Measurements from ENCODE around the gene PLEKHG1. TPM values are rescaled to one million over a fixed set of nuclear protein-coding genes. Genes with fewer than 3 reads are reported as not detected.

Gene PLEKHG1
- total and polyA plus RNA-seq, 9 donors: 5.3 to 74.0 (median 11.9) TPM

- intact Hi-C loops (cut with DNase I): no loop called here
- Histone ChIP-seq H3K36me3 (no peaks in the 10 kb centered on the region), H3K27me3 (no peaks in the 10 kb centered on the region), H3K4me1 (ENCODE audit: insufficient read depth) (peaks cover 13% of the 10 kb centered on the region), H3K9me3 (no peaks in the 10 kb centered on the region), H3K27ac (no peak overlapping the region), H3K4me3 (no peak overlapping the region)
- TF ChIP-seq, protein P1, sequence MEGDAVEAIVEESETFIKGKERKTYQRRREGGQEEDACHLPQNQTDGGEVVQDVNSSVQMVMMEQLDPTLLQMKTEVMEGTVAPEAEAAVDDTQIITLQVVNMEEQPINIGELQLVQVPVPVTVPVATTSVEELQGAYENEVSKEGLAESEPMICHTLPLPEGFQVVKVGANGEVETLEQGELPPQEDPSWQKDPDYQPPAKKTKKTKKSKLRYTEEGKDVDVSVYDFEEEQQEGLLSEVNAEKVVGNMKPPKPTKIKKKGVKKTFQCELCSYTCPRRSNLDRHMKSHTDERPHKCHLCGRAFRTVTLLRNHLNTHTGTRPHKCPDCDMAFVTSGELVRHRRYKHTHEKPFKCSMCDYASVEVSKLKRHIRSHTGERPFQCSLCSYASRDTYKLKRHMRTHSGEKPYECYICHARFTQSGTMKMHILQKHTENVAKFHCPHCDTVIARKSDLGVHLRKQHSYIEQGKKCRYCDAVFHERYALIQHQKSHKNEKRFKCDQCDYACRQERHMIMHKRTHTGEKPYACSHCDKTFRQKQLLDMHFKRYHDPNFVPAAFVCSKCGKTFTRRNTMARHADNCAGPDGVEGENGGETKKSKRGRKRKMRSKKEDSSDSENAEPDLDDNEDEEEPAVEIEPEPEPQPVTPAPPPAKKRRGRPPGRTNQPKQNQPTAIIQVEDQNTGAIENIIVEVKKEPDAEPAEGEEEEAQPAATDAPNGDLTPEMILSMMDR (IDR thresholded peaks at IDR 0.05): no peak
- no peak for TF ChIP-seq POLR2A (IDR thresholded peaks at IDR 0.05)
- TF ChIP-seq EP300 (IDR thresholded peaks at IDR 0.05): no peak
- DNase-seq: no peak
- 18 to 24% (median 23%) methylated on average over 5 of the region's 5 CpGs for WGBS, 3 donors
Observed at GRCh38 chr6:150606647-150607328, 7.1 kb downstream of the PLEKHG1 start.

GRCh38 chr6:150607329-150607650, 7.6 kb downstream of the PLEKHG1 start:
- H3K9me3 ChIP-seq: no peaks in the 10 kb centered on the region
- intact Hi-C loops (cut with DNase I): no loop called here
- no peak for DNase-seq
- WGBS, 3 donors: 32 to 51% (median 45%) methylated on average over 3 of the region's 3 CpGs
- no peaks in the 10 kb centered on the region for H3K27me3 ChIP-seq
- H3K4me1 ChIP-seq (ENCODE audit: insufficient read depth): peaks cover 13% of the 10 kb centered on the region
- TF ChIP-seq POLR2A (IDR thresholded peaks at IDR 0.05) (no peak), EP300 (IDR thresholded peaks at IDR 0.05) (no peak)
- TF ChIP-seq, protein P1 (IDR thresholded peaks at IDR 0.05): no peak
- H3K27ac ChIP-seq: no peak overlapping the region
- H3K4me3 ChIP-seq: no peak overlapping the region
- H3K36me3 ChIP-seq: no peaks in the 10 kb centered on the region

DNA sequence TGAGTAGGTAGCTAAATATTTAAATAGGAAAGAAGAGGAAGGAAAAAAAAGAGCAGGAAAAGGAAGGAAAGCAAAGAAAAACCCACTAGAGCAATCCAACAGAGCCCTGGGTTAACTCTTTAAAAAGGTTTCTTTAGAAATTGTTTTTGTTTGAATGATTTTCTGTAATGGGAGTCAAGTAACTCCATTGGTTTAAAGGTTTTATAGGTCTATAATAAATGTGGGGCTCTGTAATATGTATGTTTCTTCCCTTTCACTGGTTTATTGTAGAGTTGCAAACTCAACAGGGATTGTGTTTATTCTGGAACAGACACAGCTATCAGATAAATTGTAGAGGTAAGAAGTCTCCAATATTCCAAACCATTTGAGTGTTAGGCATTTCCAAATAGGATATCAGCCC, 10.9 kb downstream of the PLEKHG1 start:
- H3K27ac ChIP-seq: no peak overlapping the region
- H3K27me3 ChIP-seq: no peaks in the 10 kb centered on the region
- H3K4me1 ChIP-seq (ENCODE audit: insufficient read depth): peaks cover 13% of the 10 kb centered on the region
- TF ChIP-seq EP300 (IDR thresholded peaks at IDR 0.05): no peak
- TF ChIP-seq, protein P1 (IDR thresholded peaks at IDR 0.05): no peak
- no peaks in the 10 kb centered on the region for H3K36me3 ChIP-seq
- H3K9me3 ChIP-seq: no peaks in the 10 kb centered on the region
- no peak overlapping the region for H3K4me3 ChIP-seq
- intact Hi-C loops (cut with DNase I): no loop called here
- no peak for DNase-seq

GRCh38 chr6:150613269-150613668, 13.6 kb downstream of the PLEKHG1 start:
- Histone ChIP-seq H3K36me3 (no peaks in the 10 kb centered on the region), H3K4me3 (no peak overlapping the region), H3K9me3 (no peaks in the 10 kb centered on the region), H3K4me1 (ENCODE audit: insufficient read depth) (no peaks in the 10 kb centered on the region), H3K27ac (no peak overlapping the region), H3K27me3 (no peaks in the 10 kb centered on the region)
- intact Hi-C loops (cut with DNase I): no loop called here
- no peak for TF ChIP-seq POLR2A (IDR thresholded peaks at IDR 0.05)
- TF ChIP-seq EP300 (IDR thresholded peaks at IDR 0.05): no peak
- TF ChIP-seq, protein P1 (IDR thresholded peaks at IDR 0.05): no peak
- DNase-seq: no peak
- 95 to 99% (median 95%) methylated on average over 4 of the region's 4 CpGs for WGBS, 3 donors
